Calu3 (cell line): ENCODE data around the gene ACSL6. TPM values are rescaled to one million over a fixed set of nuclear protein-coding genes. Genes with fewer than 3 reads are reported as not detected.

Source experiments
- BruUV-seq: library from RNA; stranded (reverse); fragments of 400-500 nt; replicated peaks from 2 replicates; lab custom pipeline; 2021; lab: Mats Ljungman, UMichigan
- CTCF ChIA-PET: fragments of 300-600 bp; sonication (Branson Sonifier 250); formaldehyde crosslinking; loops from one replicate; lab custom pipeline; 2022; ENCODE audit warnings: antibody characterized with exemption; lab: Charles Lee
- DNase-seq: peaks from one replicate; pipeline ENCODE4 v3.0.0; 2022
- H3K27ac Mint-ChIP-seq: one replicate; pipeline ENCODE4 v1.8.0; 2022; ENCODE audit warnings: mixed read lengths; ENCODE audit not compliant: unreplicated experiment
- H3K27me3 Mint-ChIP-seq: one replicate; pipeline ENCODE4 v1.8.0; 2022; ENCODE audit warnings: mixed read lengths; ENCODE audit not compliant: unreplicated experiment
- H3K36me3 Mint-ChIP-seq: one replicate; pipeline ENCODE4 v1.8.0; 2022; ENCODE audit warnings: mild to moderate bottlenecking, moderate library complexity, mixed read lengths; ENCODE audit not compliant: insufficient read depth, unreplicated experiment
- H3K4me1 Mint-ChIP-seq: one replicate; pipeline ENCODE4 v1.8.0; 2022; ENCODE audit warnings: mild to moderate bottlenecking, low read depth, mixed read lengths; ENCODE audit not compliant: unreplicated experiment
- H3K4me3 Mint-ChIP-seq: one replicate; pipeline ENCODE4 v1.8.0; 2022; ENCODE audit warnings: mild to moderate bottlenecking, low read depth, moderate library complexity, mixed read lengths; ENCODE audit not compliant: unreplicated experiment
- H3K9me3 Mint-ChIP-seq: one replicate; pipeline ENCODE4 v1.8.0; 2022; ENCODE audit warnings: low read depth, mixed read lengths; ENCODE audit not compliant: unreplicated experiment
- intact Hi-C: fragments of 100-400 bp; cut with micrococcal nuclease; formaldehyde crosslinking; loops from one replicate; pipeline ENCODE4 v1.10.0; 2022; ENCODE audit not compliant: unreplicated experiment
- total RNA-seq: library from RNA; stranded (reverse); gene quantifications from 2 replicates; pipeline ENCODE4 v1.2.3, GENCODE V29; 2022
- TF ChIP-seq, protein P1 (sequence below): fragments of 200-600 bp; IDR thresholded peaks from one replicate; pipeline ENCODE4 v1.8.0; 2022; ENCODE audit warnings: antibody characterized with exemption; ENCODE audit not compliant: unreplicated experiment

The ACSL6 gene
- total RNA-seq, 1 experiment from 2014 or later: 0.24 TPM

DNA sequence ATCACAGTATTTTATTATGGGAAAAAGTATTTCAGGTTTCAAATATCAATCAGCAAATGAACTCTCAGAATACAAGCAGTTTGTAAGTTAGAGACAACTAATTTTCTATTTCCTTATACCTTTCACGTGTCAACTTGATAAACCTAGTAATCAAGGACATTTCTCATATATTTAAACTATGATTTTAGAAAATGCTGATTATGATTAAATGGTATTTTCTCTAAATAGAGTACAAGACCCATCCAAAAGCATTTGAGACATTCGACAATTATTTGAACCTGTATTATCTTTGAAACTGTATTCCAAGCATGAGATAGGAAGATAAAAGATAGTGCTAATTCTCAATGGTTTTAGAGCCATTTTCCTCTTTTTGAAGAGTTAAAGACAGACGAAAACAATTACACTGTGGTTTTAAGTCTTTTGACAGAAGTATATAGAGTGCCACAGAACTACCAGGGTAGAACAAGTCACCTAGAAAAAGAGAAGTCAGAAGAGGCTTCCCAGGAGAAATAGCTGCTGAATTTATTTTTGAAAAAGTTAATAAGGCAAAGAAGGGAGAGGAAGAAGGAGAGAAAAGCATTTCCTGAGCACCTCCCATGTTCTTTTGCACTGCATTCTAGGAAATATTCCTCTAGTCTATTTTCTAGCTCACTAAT lies 71.6 kb downstream of the ACSL6 start:
- DNase-seq: no peak
- H3K36me3 Mint-ChIP-seq: no peaks in the 10 kb centered on the region
- TF ChIP-seq, protein P1, sequence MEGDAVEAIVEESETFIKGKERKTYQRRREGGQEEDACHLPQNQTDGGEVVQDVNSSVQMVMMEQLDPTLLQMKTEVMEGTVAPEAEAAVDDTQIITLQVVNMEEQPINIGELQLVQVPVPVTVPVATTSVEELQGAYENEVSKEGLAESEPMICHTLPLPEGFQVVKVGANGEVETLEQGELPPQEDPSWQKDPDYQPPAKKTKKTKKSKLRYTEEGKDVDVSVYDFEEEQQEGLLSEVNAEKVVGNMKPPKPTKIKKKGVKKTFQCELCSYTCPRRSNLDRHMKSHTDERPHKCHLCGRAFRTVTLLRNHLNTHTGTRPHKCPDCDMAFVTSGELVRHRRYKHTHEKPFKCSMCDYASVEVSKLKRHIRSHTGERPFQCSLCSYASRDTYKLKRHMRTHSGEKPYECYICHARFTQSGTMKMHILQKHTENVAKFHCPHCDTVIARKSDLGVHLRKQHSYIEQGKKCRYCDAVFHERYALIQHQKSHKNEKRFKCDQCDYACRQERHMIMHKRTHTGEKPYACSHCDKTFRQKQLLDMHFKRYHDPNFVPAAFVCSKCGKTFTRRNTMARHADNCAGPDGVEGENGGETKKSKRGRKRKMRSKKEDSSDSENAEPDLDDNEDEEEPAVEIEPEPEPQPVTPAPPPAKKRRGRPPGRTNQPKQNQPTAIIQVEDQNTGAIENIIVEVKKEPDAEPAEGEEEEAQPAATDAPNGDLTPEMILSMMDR: no peak
- H3K4me3 Mint-ChIP-seq: no peak overlapping the region
- peaks cover 24% of the 10 kb centered on the region for H3K27me3 Mint-ChIP-seq
- CTCF ChIA-PET: no interaction called here
- BruUV-seq: no TSS peak
- intact Hi-C loops: loop anchor here (10.0 kb wide), 1 partner anchor 245 kb away; no protein-coding TSS in a partner anchor
- no peaks in the 10 kb centered on the region for H3K9me3 Mint-ChIP-seq
- H3K27ac Mint-ChIP-seq: no peak overlapping the region
- no peaks in the 10 kb centered on the region for H3K4me1 Mint-ChIP-seq

DNA sequence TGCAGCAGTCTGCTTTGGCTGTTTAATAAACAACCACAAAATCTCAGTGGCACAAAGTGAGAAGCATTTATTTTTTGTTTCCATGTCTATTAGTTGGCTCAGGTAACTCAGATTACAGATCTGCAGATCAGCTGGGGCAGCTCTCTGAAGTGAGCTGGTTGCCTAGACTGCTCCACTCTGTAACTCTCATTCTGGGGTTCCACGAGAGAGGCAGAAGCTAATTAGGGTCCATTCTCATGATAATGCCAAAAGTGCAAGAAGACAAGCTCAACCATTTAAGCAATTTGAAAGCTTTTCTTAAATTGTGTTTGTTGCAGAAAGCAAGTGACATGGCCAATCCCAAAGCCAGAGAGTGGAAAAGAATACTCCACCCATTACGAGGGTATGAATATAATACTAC lies 79.2 kb downstream of the ACSL6 start:
- intact Hi-C loops: loop anchor here (10.0 kb wide), 1 partner anchor 237 kb away; no protein-coding TSS in a partner anchor
- no TSS peak for BruUV-seq
- peaks cover 4% of the 10 kb centered on the region for H3K9me3 Mint-ChIP-seq
- CTCF ChIA-PET: no interaction called here
- TF ChIP-seq, protein P1: no peak
- DNase-seq: no peak
- H3K27ac Mint-ChIP-seq: no peak overlapping the region
- H3K36me3 Mint-ChIP-seq: no peaks in the 10 kb centered on the region
- no peaks in the 10 kb centered on the region for H3K4me1 Mint-ChIP-seq
- no peak overlapping the region for H3K4me3 Mint-ChIP-seq
- peaks cover 53% of the 10 kb centered on the region for H3K27me3 Mint-ChIP-seq

DNA sequence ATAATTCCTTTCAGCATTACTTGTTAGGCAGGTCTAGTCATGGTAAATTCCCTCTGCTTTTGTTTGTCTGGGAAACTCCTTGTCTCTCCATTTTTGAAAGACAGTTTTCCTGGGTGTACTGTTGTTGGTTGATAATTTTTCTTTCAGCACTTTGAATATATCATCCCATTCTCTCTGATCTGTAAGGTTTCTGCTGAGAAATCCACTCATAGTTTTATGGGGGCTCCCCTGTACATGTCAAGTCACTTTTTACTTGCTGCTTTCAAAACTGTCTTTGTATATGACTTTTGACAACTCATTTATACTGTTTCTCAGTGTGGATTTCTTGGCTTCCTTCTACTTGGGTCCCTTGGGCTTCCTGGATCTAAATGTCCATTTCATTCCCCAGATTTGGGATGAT lies 82.5 kb downstream of the ACSL6 start:
- DNase-seq: no peak
- TF ChIP-seq, protein P1: no peak
- Mint-ChIP-seq H3K27ac (no peak overlapping the region), H3K4me1 (no peaks in the 10 kb centered on the region), H3K36me3 (no peaks in the 10 kb centered on the region), H3K27me3 (peaks cover 41% of the 10 kb centered on the region), H3K4me3 (no peak overlapping the region), H3K9me3 (peaks cover 10% of the 10 kb centered on the region)
- CTCF ChIA-PET: no interaction called here
- intact Hi-C loops: no loop called here
- no TSS peak for BruUV-seq

DNA sequence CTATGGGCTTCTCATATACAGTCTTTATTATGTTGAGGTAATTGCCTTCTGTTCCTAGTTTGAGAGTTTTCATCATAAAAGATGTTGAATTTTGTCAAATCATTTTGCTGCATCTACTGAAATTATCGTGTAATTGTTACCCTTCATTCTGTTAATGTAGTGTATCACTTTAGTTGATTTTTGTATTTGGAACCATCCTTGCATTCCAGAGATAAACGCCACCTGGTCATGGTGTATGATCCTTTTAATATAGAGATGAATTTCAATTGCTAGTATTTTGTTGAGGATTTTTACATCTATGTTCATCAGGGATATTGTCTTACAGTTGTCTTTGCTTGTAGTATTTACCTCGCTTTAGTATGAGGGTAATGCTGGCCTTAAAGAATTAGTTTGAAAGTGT lies 85.3 kb downstream of the ACSL6 start:
- Mint-ChIP-seq H3K27ac (no peak overlapping the region), H3K27me3 (peaks cover 32% of the 10 kb centered on the region), H3K4me1 (no peaks in the 10 kb centered on the region), H3K9me3 (peaks cover 10% of the 10 kb centered on the region), H3K4me3 (no peak overlapping the region), H3K36me3 (no peaks in the 10 kb centered on the region)
- intact Hi-C loops: no loop called here
- TF ChIP-seq, protein P1: no peak
- CTCF ChIA-PET: no interaction called here
- no TSS peak for BruUV-seq
- DNase-seq: no peak
